KMS-11 (cell line): ENCODE measurements around the gene PGAP3.
"Not testable (repeated sequence)": the region's sequence is repeated elsewhere in the genome, so short reads cannot be mapped to it uniquely, and the experiment has no call there.

Source experiments
- H2AFZ ChIP-seq: fragments of 200-600 bp; sonication (generic); 2 replicates; pipeline ENCODE4 v1.6.1; 2016; ENCODE audit warnings: antibody characterized with exemption, mixed run types, low read depth
- H3K27ac ChIP-seq: fragments of 200-600 bp; sonication (generic); 2 replicates; pipeline ENCODE4 v1.6.1; 2016; ENCODE audit warnings: mild to moderate bottlenecking, mixed run types
- H3K27me3 ChIP-seq: fragments of 200-600 bp; sonication (generic); 2 replicates; pipeline ENCODE4 v1.6.1; 2017; ENCODE audit warnings: mild to moderate bottlenecking, low read depth, mixed run types, moderate library complexity; ENCODE audit not compliant: insufficient read depth
- H3K36me3 ChIP-seq: fragments of 200-600 bp; sonication (generic); 2 replicates; pipeline ENCODE4 v1.6.1; 2017; ENCODE audit warnings: mild to moderate bottlenecking, mixed run types; ENCODE audit not compliant: insufficient read depth
- H3K4me1 ChIP-seq: fragments of 200-600 bp; sonication (generic); 2 replicates; pipeline ENCODE4 v1.6.1; 2016; ENCODE audit warnings: mild to moderate bottlenecking, low read depth, mixed run types; ENCODE audit not compliant: poor library complexity, severe bottlenecking
- H3K4me2 ChIP-seq: fragments of 200-600 bp; sonication (generic); 2 replicates; pipeline ENCODE4 v1.7.0; 2016; ENCODE audit warnings: mild to moderate bottlenecking, mixed run types
- H3K4me3 ChIP-seq: fragments of 200-600 bp; sonication (generic); IDR thresholded peaks from 2 replicates; pipeline ENCODE4 v1.6.1; 2017; ENCODE audit warnings: low read depth, low read length, mixed read lengths; ENCODE audit not compliant: insufficient read depth
- H3K79me2 ChIP-seq: fragments of 200-600 bp; sonication (generic); 2 replicates; pipeline ENCODE4 v1.6.1; 2016; ENCODE audit warnings: low read depth, mixed run types; ENCODE audit not compliant: insufficient read depth
- H3K9ac ChIP-seq: fragments of 200-600 bp; sonication (generic); 2 replicates; pipeline ENCODE4 v1.6.1; 2016; ENCODE audit warnings: mild to moderate bottlenecking, mixed run types
- H4K20me1 ChIP-seq: fragments of 200-600 bp; sonication (generic); 2 replicates; pipeline ENCODE4 v1.6.1; 2016; ENCODE audit warnings: mild to moderate bottlenecking, mixed run types; ENCODE audit not compliant: insufficient read depth
- CTCF ChIP-seq: fragments of 200-600 bp; sonication (generic); conservative IDR thresholded peaks from 2 replicates; pipeline ENCODE4 v1.6.1; 2017; ENCODE audit warnings: low read depth, mild to moderate bottlenecking, antibody characterized with exemption, low read length, moderate library complexity, mixed read lengths

Gene PGAP3

GRCh38 chr17:39715375-39716072 lies 27.7 kb upstream of the PGAP3 start:
- no peaks in the 10 kb centered on the region for H3K4me1 ChIP-seq
- no peak for TF ChIP-seq CTCF
- H3K79me2 ChIP-seq = no peaks in the 10 kb centered on the region
- no peak overlapping the region for H3K4me3 ChIP-seq
- H3K36me3 ChIP-seq = no peaks in the 10 kb centered on the region
- no peak overlapping the region for H3K4me2 ChIP-seq
- no peak overlapping the region for H2AFZ ChIP-seq
- H4K20me1 ChIP-seq = no peaks in the 10 kb centered on the region
- H3K27me3 ChIP-seq = no peaks in the 10 kb centered on the region
- H3K9ac ChIP-seq = no peak overlapping the region
- H3K27ac ChIP-seq = no peak overlapping the region

GRCh38 chr17:39714234-39714633 lies 26.4 kb upstream of the PGAP3 start:
- Histone ChIP-seq H3K79me2 (no peaks in the 10 kb centered on the region), H2AFZ (no peak overlapping the region), H3K27ac (no peak overlapping the region), H3K4me1 (no peaks in the 10 kb centered on the region), H3K9ac (no peak overlapping the region), H4K20me1 (no peaks in the 10 kb centered on the region), H3K27me3 (no peaks in the 10 kb centered on the region), H3K4me3 (no peak overlapping the region), H3K4me2 (no peak overlapping the region), H3K36me3 (no peaks in the 10 kb centered on the region)
- no peak for TF ChIP-seq CTCF

- H4K20me1 ChIP-seq = no peaks in the 10 kb centered on the region
- no peak overlapping the region for H3K4me2 ChIP-seq
- H2AFZ ChIP-seq = no peak overlapping the region
- H3K4me1 ChIP-seq = peaks cover 10% of the 10 kb centered on the region
- H3K27me3 ChIP-seq = no peaks in the 10 kb centered on the region
- no peak overlapping the region for H3K9ac ChIP-seq
- H3K27ac ChIP-seq = no peak overlapping the region
- no peak for TF ChIP-seq CTCF
- no peaks in the 10 kb centered on the region for H3K36me3 ChIP-seq
- no peak overlapping the region for H3K4me3 ChIP-seq
- H3K79me2 ChIP-seq = no peaks in the 10 kb centered on the region
Observed at GRCh38 chr17:39711851-39712250, 24.0 kb upstream of the PGAP3 start.

- H3K9ac ChIP-seq, H2AFZ ChIP-seq, H3K4me2 ChIP-seq, H3K27me3 ChIP-seq, H3K27ac ChIP-seq, H3K4me3 ChIP-seq, H3K36me3 ChIP-seq, H4K20me1 ChIP-seq, H3K79me2 ChIP-seq: not testable (repeated sequence)
- peaks cover 14% of the 10 kb centered on the region for H3K4me1 ChIP-seq
Observed at GRCh38 chr17:39711071-39711470, 23.2 kb upstream of the PGAP3 start.
